ENCODE measurements around the gene SIRT1. TPM values are rescaled to one million over a fixed set of nuclear protein-coding genes. Genes with fewer than 3 reads are reported as not detected.
A peak's percentile ranks its signal among the peaks of the same experiment; 100 is the strongest.

The SIRT1 gene
- total RNA-seq (2021; fragmentation: NEBNext Ultra II Directional; extraction: Animal tissue kit (Norgen Biotek cat#: 25700)) (66.2 and 70.9 TPM in 2 replicates), polyA plus RNA-seq (2011; rRNA removed) (13.9 and 22.6 TPM in 2 replicates), polyA minus RNA-seq (2011; rRNA and poly(A)+ RNA removed) (25.8 and 31.8 TPM in 2 replicates)
- polyA plus RNA-seq (2011; cell fraction: cytosol; rRNA removed) = 32.3 TPM
- polyA plus RNA-seq (2011; cell fraction: nucleus; rRNA removed) = 7.5 TPM
- polyA plus RNA-seq (2012, experiment 1 of 2) = 26.4 to 47.4 TPM (median 31.2 TPM) in 4 replicates
- 3.8 TPM for polyA plus RNA-seq (2012, experiment 2 of 2)
- 24.6 TPM for polyA plus RNA-seq (2013, experiment 1 of 2)
- polyA plus RNA-seq (2013, experiment 2 of 2) = 24.5 TPM
- polyA minus RNA-seq (2011; cell fraction: cytosol; rRNA and poly(A)+ RNA removed) = 22.1 TPM
- 29.7 TPM for polyA minus RNA-seq (2011; cell fraction: nucleus; rRNA and poly(A)+ RNA removed)
- long read RNA-seq, experiment 1, full-length matches to known transcripts = 3 of 49 reads
- long read RNA-seq, experiment 1, partial matches to known transcripts = 45 of 49 reads
- long read RNA-seq, experiment 1, other reads (novel, unspliced or antisense) = 1 of 49 reads
- long read RNA-seq, experiment 2, full-length matches to known transcripts = 2 of 8 reads
- long read RNA-seq, experiment 2, partial matches to known transcripts = 2 of 8 reads
- long read RNA-seq, experiment 2, other reads (novel, unspliced or antisense) = 4 of 8 reads

DNA sequence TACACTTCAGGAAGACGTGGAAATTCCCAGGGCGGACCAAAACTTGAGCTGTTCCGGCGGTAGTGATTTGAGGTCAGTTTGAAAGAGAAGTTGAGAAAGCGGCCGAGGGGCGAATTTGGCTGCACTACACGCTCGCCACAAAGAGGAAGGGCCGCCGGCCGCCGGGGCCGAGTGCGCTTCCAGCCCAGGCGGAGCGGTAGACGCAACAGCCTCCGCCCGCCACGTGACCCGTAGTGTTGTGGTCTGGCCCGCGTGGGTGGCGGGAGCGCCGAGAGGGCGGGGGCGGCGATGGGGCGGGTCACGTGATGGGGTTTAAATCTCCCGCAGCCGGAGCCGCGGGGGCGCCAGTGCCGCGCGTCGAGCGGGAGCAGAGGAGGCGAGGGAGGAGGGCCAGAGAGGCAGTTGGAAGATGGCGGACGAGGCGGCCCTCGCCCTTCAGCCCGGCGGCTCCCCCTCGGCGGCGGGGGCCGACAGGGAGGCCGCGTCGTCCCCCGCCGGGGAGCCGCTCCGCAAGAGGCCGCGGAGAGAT lies at the start of gene SIRT1:
TSS of gene SIRT1 (plus strand) at position 344 of the 529 bp plus-strand sequence. CDS start at position 410, 66 bp downstream.
- Histone ChIP-seq H3K4ac (replicated peaks; ENCODE audit: insufficient read length, low read depth, low read length) (peak within 1 kb of the TSS; percentile 0), H2BK20ac (ENCODE audit: low read length) (no peak within 1 kb of the TSS), H3K36me3 (ENCODE audit: control insufficient read depth in 2 of 4, insufficient read depth in 4 of 4, low read length in 3 of 4) (peaks cover 12 to 33% (median 17%) of the 10 kb centered on the region in 4 experiments), H4K91ac (replicated peaks; ENCODE audit: insufficient read length, low read length) (peak within 1 kb of the TSS; percentile 51), H3K14ac (ENCODE audit: insufficient read length) (no peak within 1 kb of the TSS), H3K18ac (ENCODE audit: extremely low read depth, low read length) (peak within 1 kb of the TSS; percentile 65; the same call in 1 of the 2 replicates), H3K4me1 (replicated peaks in 1 of 4; ENCODE audit: control insufficient read depth in 3 of 4, insufficient read depth in 4 of 4, low read length in 3 of 4) (peaks cover 0 to 6% (median 5%) of the 10 kb centered on the region in 4 experiments; a peak in 5 of 7 replicates), H2AK5ac (ENCODE audit: low read depth, low read length) (no peak within 1 kb of the TSS; the same call in 1 of the 2 replicates), H3K4me2 (ENCODE audit: insufficient read depth in 1 of 2, low read depth in 2 of 2, low read length in 2 of 2) (peak within 1 kb of the TSS; percentile 83 to 92), H3K23me2 (ENCODE audit: low read depth, low read length) (no peaks in the 10 kb centered on the region), H2BK12ac (ENCODE audit: low read depth, low read length) (no peak within 1 kb of the TSS; the same call in 1 of the 2 replicates), H3K9me3 (ENCODE audit: insufficient read depth in 2 of 2, low read depth in 1 of 2, low read length in 1 of 2) (no peaks in the 10 kb centered on the region), H3K79me2 (ENCODE audit: control insufficient read depth in 1 of 2, insufficient read depth in 2 of 2, low read length in 2 of 2) (peaks cover 22 to 45% of the 10 kb centered on the region in 2 experiments; a peak in 3 of 4 replicates), H2BK5ac (ENCODE audit: low read depth, low read length) (peak within 1 kb of the TSS; percentile 90), H2BK15ac (ENCODE audit: low read length) (0 out of 2 replicates have a peak within 1 kb of the TSS, but pooled peaks have one; percentile 53), H3K23ac (ENCODE audit: insufficient read length) (no peak within 1 kb of the TSS), H3K27ac (ENCODE audit: low read depth, low read length) (peak within 1 kb of the TSS; percentile 77), H2AFZ (ENCODE audit: low read length) (peak within 1 kb of the TSS; percentile 85), H3K79me1 (ENCODE audit: low read depth, low read length) (no peaks in the 10 kb centered on the region), H4K20me1 (replicated peaks in 1 of 2; ENCODE audit: control insufficient read depth in 1 of 2, insufficient read depth in 2 of 2, low read length in 2 of 2) (peaks cover 6 to 8% of the 10 kb centered on the region in 2 experiments), H3K4me3 (ENCODE audit: extremely low read depth in 1 of 4, insufficient read depth in 2 of 4, low read depth in 3 of 4, low read length in 4 of 4) (peak within 1 kb of the TSS; percentile 90 to 100 (median 94)), H3K56ac (replicated peaks; ENCODE audit: insufficient read length, low read depth, low read length) (peak within 1 kb of the TSS; percentile 70), H2BK120ac (replicated peaks; ENCODE audit: low read depth, low read length) (peak within 1 kb of the TSS; percentile 87), H4K8ac (ENCODE audit: extremely low read depth, insufficient read depth, low read length) (peak within 1 kb of the TSS; percentile 93; the same call in 1 of the 2 replicates), H4K5ac (ENCODE audit: insufficient read length, low read depth, low read length) (peak within 1 kb of the TSS; percentile 94), H3K27me3 (replicated peaks in 1 of 4; ENCODE audit: control insufficient read depth in 3 of 4, extremely low read depth in 1 of 4, insufficient read depth in 3 of 4, low read length in 3 of 4) (no peaks in the 10 kb centered on the region), H3K9ac (replicated peaks in 1 of 4; ENCODE audit: extremely low read depth in 1 of 4, low read depth in 3 of 4, low read length in 3 of 4) (peak within 1 kb of the TSS; percentile 75 to 94 (median 81))
- 3% methylated on average over 30 of the region's 62 CpGs; no CpG with 5 or more reads in 1 of the 2 experiments for WGBS, 2 experiments (ENCODE audit: extremely low coverage in 1 of 2, insufficient coverage in 1 of 2, insufficient read length in 1 of 2, insufficient replicate concordance in 2 of 2, low coverage in 1 of 2, low lambda C conversion rate in 2 of 2, missing lambda C conversion rate in 1 of 2)
- DNase-seq (ENCODE audit: low read depth in 1 of 2, low spot score in 2 of 2) (peak; percentile 88 to 96), FAIRE-seq (no peak)
- ChIA-PET CTCF (ENCODE audit: partially characterized antibody) (interaction anchor here (0.6 to 2.1 kb wide), 6 partner anchors 12 to 272 kb away, joined by 3 to 17 read pairs (median 6); no protein-coding TSS in a partner anchor), POLR2A (ENCODE audit: partially characterized antibody) (interaction anchor here (0.6 to 4.7 kb wide), 16 partner anchors 11 to 449 kb away, joined by 3 to 36 read pairs (median 4); partner anchors contain the start of genes HNRNPH3 and PBLD)
- TF ChIP-seq BRCA1 (IDR thresholded peaks at IDR 0.05; ENCODE audit: low read depth, low read length) (no peak), BCL11A (IDR thresholded peaks at IDR 0.05; ENCODE audit: low read depth in 2 of 2, low read length in 2 of 2) (no peak), JUN (IDR thresholded peaks at IDR 0.05; ENCODE audit: low read depth, low read length) (no peak), CBX5 (IDR thresholded peaks at IDR 0.05; ENCODE audit: low read depth, low read length) (no peak), RNF2 (IDR thresholded peaks at IDR 0.05; ENCODE audit: borderline replicate concordance, low read depth, low read length, missing control alignments, poor library complexity, severe bottlenecking) (no peak), RXRA (IDR thresholded peaks at IDR 0.05; ENCODE audit: insufficient read depth, low read depth, low read length) (no peak), TAF7 (optimal IDR thresholded peaks at IDR 0.05; ENCODE audit: borderline replicate concordance, low read depth, low read length) (peak; percentile 96), POLR2AphosphoS5 (IDR thresholded peaks at IDR 0.05; ENCODE audit: low read depth, low read length) (peak; percentile 99)

Data from H1 (cell line).